Esophagus squamous epithelium (tissue), 5 donors: ENCODE data around the gene PTPRZ1. TPM values are rescaled to one million over a fixed set of nuclear protein-coding genes. Genes with fewer than 3 reads are reported as not detected.

Experiments
- DNase-seq: peaks from one replicate; lab custom pipeline; 2025; lab: John Stamatoyannopoulos, UW
- H3K27ac ChIP-seq, 4 donors: fragments of 200-600 bp; sonication (generic); one replicate each; pipeline ENCODE4 v1.5.1; 2016 to 2019; ENCODE audit warnings: mild to moderate bottlenecking in 1 of 4
- H3K27me3 ChIP-seq, 4 donors: fragments of 200-600 bp; sonication (generic); 1 replicate in 3 of 4; 2 replicates in 1 of 4; pipeline versions ENCODE4 v1.5.1 to v1.6.0; 2017 to 2021; ENCODE audit warnings: antibody characterized with exemption in 1 of 4
- H3K36me3 ChIP-seq, 3 donors: fragments of 200-600 bp; sonication (generic); one replicate each; pipeline ENCODE4 v1.5.1; 2016 to 2019
- H3K4me1 ChIP-seq, 3 donors: fragments of 200-600 bp; sonication (generic); one replicate each; pipeline ENCODE4 v1.5.1; 2017 to 2019
- H3K4me3 ChIP-seq, 4 donors: fragments of 200-600 bp; sonication (generic); 1 replicate in 3 of 4; 2 replicates in 1 of 4; pipeline ENCODE4 v1.5.1; 2016 to 2019; ENCODE audit warnings: mild to moderate bottlenecking in 2 of 4, moderate library complexity in 1 of 4
- H3K9me3 ChIP-seq, 3 donors: fragments of 200-600 bp; sonication (generic); one replicate each; pipeline ENCODE4 v1.5.1; 2016 to 2019
- CTCF ChIP-seq, 6 experiments: fragments of 450-650 bp in 4 of 6; fragments of 200-600 bp in 2 of 6; sonication (generic) in 2 of 6; IDR thresholded peaks; one replicate each; pipeline ENCODE4 v1.5.1; 2016 to 2019; ENCODE audit warnings: antibody characterized with exemption in 6 of 6, mild to moderate bottlenecking in 4 of 6, moderate library complexity in 4 of 6
- POLR2A ChIP-seq, 4 donors: fragments of 450-650 bp; IDR thresholded peaks; one replicate each; pipeline ENCODE4 v1.6.1; 2017; ENCODE audit warnings: antibody characterized with exemption in 4 of 4, mild to moderate bottlenecking in 4 of 4, moderate library complexity in 3 of 4
- WGBS, 2 donors: methylation state at CpG; one replicate each; pipeline ENCODE4 v1.1.5; 2018; 5-methylcytosine and 5-hydroxymethylcytosine counted together
- intact Hi-C: fragments of 100-400 bp; cut with DNase I; formaldehyde crosslinking; loops from one replicate; pipeline ENCODE4 v1.15.0; 2022
- total RNA-seq, 4 donors: library from RNA; depleted of rRNA; stranded (reverse); fragments of >200 nt; gene quantifications; one replicate each; pipeline ENCODE4 v1.1.0, GENCODE V29; 2016
- donor health status: DM: yes; HTN: yes; CAD: no.

PTPRZ1 gene
- total RNA-seq, 4 donors from 2014 or later, result 11.0 to 58.4 (median 44.9) TPM

GRCh38 chr7:121904120-121904519 is 31.2 kb downstream of the PTPRZ1 start:
- H3K4me1 ChIP-seq, result no peaks in the 10 kb centered on the region
- no peaks in the 10 kb centered on the region for H3K36me3 ChIP-seq
- intact Hi-C loops, result no loop called here
- no peak overlapping the region for H3K27ac ChIP-seq
- H3K4me3 ChIP-seq, result no peak overlapping the region
- TF ChIP-seq POLR2A (IDR thresholded peaks at IDR 0.05), result no peak
- TF ChIP-seq CTCF (IDR thresholded peaks at IDR 0.05), result no peak
- no peak for DNase-seq
- WGBS, 2 donors, result 74 to 92% methylated on average over 2 of the region's 2 CpGs
- no peaks in the 10 kb centered on the region for H3K9me3 ChIP-seq
- no peaks in the 10 kb centered on the region for H3K27me3 ChIP-seq

DNA sequence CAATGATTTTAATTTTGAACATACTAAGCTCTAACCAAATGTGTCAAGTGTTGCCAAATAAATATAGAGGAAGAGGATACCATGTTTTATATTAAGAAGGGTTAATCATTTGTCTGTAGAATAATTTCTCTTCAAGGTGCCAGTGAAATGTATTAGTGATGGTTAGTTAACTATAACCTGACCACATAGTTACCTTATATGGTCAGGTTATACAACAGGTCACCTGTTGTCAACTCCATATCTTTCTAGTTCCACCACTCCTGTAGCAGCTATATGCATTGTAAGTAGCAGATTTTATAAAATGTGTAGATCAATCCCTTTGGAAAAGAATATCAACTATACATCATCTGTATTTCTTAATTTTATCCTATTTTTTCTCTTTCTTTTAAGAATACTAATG is 35.1 kb downstream of the PTPRZ1 start:
- TF ChIP-seq POLR2A (IDR thresholded peaks at IDR 0.05), result no peak
- no peak for TF ChIP-seq CTCF (IDR thresholded peaks at IDR 0.05)
- H3K4me1 ChIP-seq, result no peaks in the 10 kb centered on the region

DNA sequence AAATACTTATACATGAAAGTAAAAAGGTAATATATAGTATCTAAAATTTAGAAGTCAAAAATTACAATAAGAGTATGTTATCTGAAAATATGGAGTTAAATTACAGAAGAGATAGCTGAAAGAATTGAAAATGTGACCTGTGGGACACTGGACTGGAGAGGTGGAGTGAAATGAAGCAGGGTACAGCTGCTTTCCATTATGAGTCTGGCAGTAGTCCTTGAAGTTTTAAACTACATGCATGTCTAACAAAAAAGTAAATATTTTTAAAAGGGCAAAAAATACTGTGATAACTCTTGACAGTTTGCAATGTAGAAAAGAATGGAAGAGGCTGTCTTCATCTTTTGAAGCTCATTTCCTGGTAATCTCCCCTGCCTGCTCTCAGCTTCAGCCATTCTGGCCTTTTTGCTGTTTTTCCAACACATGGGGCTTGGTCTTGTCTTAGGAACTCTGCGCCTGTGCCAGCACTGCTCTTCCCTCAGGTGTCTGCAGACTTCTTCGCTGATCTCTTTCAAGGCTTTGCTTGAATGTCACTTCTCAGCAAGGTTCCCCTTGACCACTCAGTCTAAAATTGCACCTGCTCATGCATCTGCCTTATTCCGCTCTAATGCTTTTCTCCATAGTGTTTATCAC is 36.9 kb downstream of the PTPRZ1 start:
- no peak for TF ChIP-seq CTCF (IDR thresholded peaks at IDR 0.05)
- TF ChIP-seq POLR2A (IDR thresholded peaks at IDR 0.05), result no peak
- Histone ChIP-seq H3K27me3 (no peaks in the 10 kb centered on the region), H3K9me3 (no peaks in the 10 kb centered on the region), H3K36me3 (no peaks in the 10 kb centered on the region), H3K4me1 (no peaks in the 10 kb centered on the region), H3K27ac (no peak overlapping the region), H3K4me3 (no peak overlapping the region)
- WGBS, 2 donors, result 77 to 83% methylated on average over 3 of the region's 3 CpGs
- no peak for DNase-seq
- intact Hi-C loops, result no loop called here

More for the DNA sequence above, 35.1 kb downstream of the PTPRZ1 start:
- H3K27me3 ChIP-seq, result no peaks in the 10 kb centered on the region
- DNase-seq, result no peak
- no peaks in the 10 kb centered on the region for H3K9me3 ChIP-seq
- no peak overlapping the region for H3K4me3 ChIP-seq
- H3K36me3 ChIP-seq, result no peaks in the 10 kb centered on the region
- H3K27ac ChIP-seq, result no peak overlapping the region
- intact Hi-C loops, result no loop called here

DNA sequence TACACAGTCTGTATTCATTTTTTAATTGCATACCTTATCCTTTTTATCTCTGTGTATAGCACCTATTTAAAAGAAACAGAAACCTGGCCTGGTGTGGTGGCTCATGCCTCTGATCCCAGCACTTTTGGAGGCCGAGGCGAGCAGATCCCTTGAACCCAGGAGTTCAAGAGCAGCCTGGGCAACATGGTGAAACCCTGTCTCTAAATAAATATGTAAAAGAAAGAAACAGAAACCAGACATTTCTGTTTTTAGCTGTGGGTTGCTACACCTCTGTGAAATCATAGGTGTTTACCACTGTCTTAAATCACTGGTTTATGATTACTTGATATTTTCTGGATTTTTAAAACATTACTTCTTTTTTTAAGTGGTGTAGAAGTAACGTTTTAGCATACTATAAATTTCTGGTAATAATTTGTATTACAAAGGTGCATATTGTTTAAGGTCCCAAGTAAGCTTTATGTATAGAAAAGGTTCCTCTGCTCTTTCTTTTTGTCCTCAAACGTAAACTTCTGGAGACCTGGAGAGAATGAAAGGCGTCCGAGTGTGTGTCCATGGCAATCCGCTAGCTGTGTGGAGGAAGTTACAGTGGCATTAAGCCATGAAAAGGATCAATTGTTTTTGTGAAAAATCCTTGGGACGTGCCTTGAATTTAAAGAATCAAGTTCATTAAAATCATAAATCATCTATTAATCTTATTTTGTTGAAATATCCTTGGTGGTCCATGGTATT is 41.1 kb downstream of the PTPRZ1 start:
- intact Hi-C loops, result no loop called here
- Histone ChIP-seq H3K36me3 (no peaks in the 10 kb centered on the region), H3K4me3 (no peak overlapping the region), H3K27me3 (no peaks in the 10 kb centered on the region), H3K9me3 (no peaks in the 10 kb centered on the region), H3K4me1 (no peaks in the 10 kb centered on the region), H3K27ac (no peak overlapping the region)
- WGBS, 2 donors, result 76 to 79% methylated on average over 8 of the region's 8 CpGs
- DNase-seq, result no peak
- TF ChIP-seq POLR2A (IDR thresholded peaks at IDR 0.05) (no peak), CTCF (IDR thresholded peaks at IDR 0.05) (no peak)

GRCh38 chr7:121914676-121915279 is 41.8 kb downstream of the PTPRZ1 start:
- Histone ChIP-seq H3K9me3 (no peaks in the 10 kb centered on the region), H3K27me3 (no peaks in the 10 kb centered on the region), H3K4me3 (no peak overlapping the region), H3K36me3 (no peaks in the 10 kb centered on the region), H3K4me1 (no peaks in the 10 kb centered on the region), H3K27ac (no peak overlapping the region)
- WGBS, 2 donors, result 82 to 83% methylated on average over 6 of the region's 6 CpGs
- intact Hi-C loops, result no loop called here
- no peak for DNase-seq
- TF ChIP-seq CTCF (IDR thresholded peaks at IDR 0.05) (no peak), POLR2A (IDR thresholded peaks at IDR 0.05) (no peak)
